Measurements from ENCODE around the gene BIRC2. TPM values are rescaled to one million over a fixed set of nuclear protein-coding genes. Genes with fewer than 3 reads are reported as not detected.

BIRC2 gene
- total and polyA plus RNA-seq, 2 of the 4 experiments (the other 2 are of a cell fraction): 48.0 to 204 TPM

DNA sequence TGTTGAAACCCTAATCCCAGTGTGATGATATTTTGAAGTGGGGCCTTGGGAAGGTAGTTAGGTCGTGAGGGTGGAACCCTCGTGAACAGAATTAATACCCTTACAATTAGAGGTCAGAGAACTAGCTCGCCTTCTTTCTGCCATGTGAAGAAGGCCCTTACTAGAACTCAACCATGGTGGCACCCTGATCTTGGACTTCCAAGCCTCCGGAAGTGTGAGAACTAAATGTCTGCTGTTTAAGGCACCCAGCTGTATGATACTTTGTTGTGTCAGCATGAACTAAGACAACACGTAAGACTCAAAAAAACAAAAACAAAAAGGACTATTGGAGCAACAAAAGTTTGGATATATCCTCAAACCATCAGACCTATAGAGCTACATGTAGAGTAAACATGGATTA lies 53.6 kb downstream of the BIRC2 start:
- Histone ChIP-seq H2AFZ (replicated peaks; ENCODE audit: low read length, poor library complexity) (no peak overlapping the region), H3K4me2 (ENCODE audit: low read depth, low read length) (no peak overlapping the region), H2AK5ac (ENCODE audit: low read depth, low read length) (no peak overlapping the region), H3K9me1 (ENCODE audit: insufficient read depth, low read length) (no peaks in the 10 kb centered on the region), H4K91ac (ENCODE audit: insufficient read depth, low read depth, low read length) (no peak overlapping the region), H2AK9ac (replicated peaks; ENCODE audit: low read depth, low read length, poor library complexity) (no peak overlapping the region), H2BK15ac (ENCODE audit: low read depth, low read length) (no peak overlapping the region), H3K36me3 (ENCODE audit: control insufficient read depth, insufficient read depth, low read length) (peaks cover 25% of the 10 kb centered on the region), H3K27ac (ENCODE audit: insufficient read depth, low read length) (no peak overlapping the region), H4K20me1 (ENCODE audit: insufficient read depth, low read length) (peaks cover 21% of the 10 kb centered on the region; the same call in 1 of the 2 replicates), H3K9me3 (ENCODE audit: control insufficient read depth, insufficient read depth, low read length) (no peaks in the 10 kb centered on the region), H2BK5ac (ENCODE audit: low read depth, low read length, poor library complexity, severe bottlenecking) (no peak overlapping the region), H3K14ac (replicated peaks; ENCODE audit: low read depth, low read length) (no peak overlapping the region), H3K27me3 (ENCODE audit: control insufficient read depth, insufficient read depth, low read length) (no peaks in the 10 kb centered on the region), H2BK20ac (ENCODE audit: low read depth, low read length) (no peak overlapping the region), H3K4me3 (ENCODE audit: insufficient read depth, low read depth, low read length) (no peak overlapping the region), H3K4me1 (ENCODE audit: control insufficient read depth, insufficient read depth, low read length) (peaks cover 2% of the 10 kb centered on the region), H3K79me1 (ENCODE audit: low read depth in 1 of 2, low read length in 2 of 2) (peaks cover 20 to 50% of the 10 kb centered on the region in 2 experiments), H2BK120ac (ENCODE audit: low read depth, low read length) (no peak overlapping the region), H3K23ac (ENCODE audit: low read depth, low read length) (no peak overlapping the region), H4K8ac (ENCODE audit: low read depth in 2 of 2, low read length in 2 of 2) (peak overlapping the region in 1 of 2 experiments; percentile 25; a peak in 1 of 4 replicates), H3K56ac (ENCODE audit: extremely low read depth, insufficient read depth, low read length) (no peak overlapping the region), H3K18ac (ENCODE audit: low read depth, low read length) (no peak overlapping the region), H3K4ac (ENCODE audit: low read depth, low read length) (no peak overlapping the region), H3K9ac (ENCODE audit: low read depth, low read length) (no peak overlapping the region), H4K5ac (ENCODE audit: low read depth, low read length) (no peak overlapping the region)
- ChIA-PET CTCF (interaction anchor here (1.2 kb wide), 1 partner anchor 10 kb away, joined by 3 read pairs; no protein-coding TSS in a partner anchor), POLR2A (ENCODE audit: unreplicated experiment) (no interaction called here)
- BruUV-seq (replicated peaks): no TSS peak
- no CpG with 5 or more reads among the region's 5 CpGs for WGBS, 2 experiments (ENCODE audit: extremely low coverage in 2 of 2, insufficient read length in 1 of 2)
- dilution Hi-C loops (cut with HindIII; ENCODE audit: low sequenced_read_pairs, unreplicated experiment): no loop called here
- ATAC-seq (ENCODE audit: low read depth): no peak
- intact Hi-C loops (cut with micrococcal nuclease): loop anchor here (10.0 kb wide), 1 partner anchor 46 kb away; no protein-coding TSS in a partner anchor
- DNase-seq: no peak
- in situ Hi-C loops (cut with MboI; ENCODE audit: low sequenced_read_pairs): no loop called here
- TF ChIP-seq BHLHE40 (IDR thresholded peaks at IDR 0.05; ENCODE audit: low read depth, low read length) (no peak), CHD1 (IDR thresholded peaks at IDR 0.05; ENCODE audit: low read depth, low read length) (no peak), CEBPB (IDR thresholded peaks at IDR 0.05; ENCODE audit: low read depth, low read length) (no peak), MXI1 (IDR thresholded peaks at IDR 0.05; ENCODE audit: borderline replicate concordance, low read depth, low read length) (no peak), MAZ (IDR thresholded peaks at IDR 0.05; ENCODE audit: borderline replicate concordance, low read depth, low read length) (no peak), NFE2L2 (IDR thresholded peaks at IDR 0.05; ENCODE audit: low read depth, low read length) (no peak), RFX5 (IDR thresholded peaks at IDR 0.05; ENCODE audit: low read depth, low read length) (no peak), POLR2A (IDR thresholded peaks at IDR 0.05; ENCODE audit: low read depth, low read length) (no peak), MAFK (IDR thresholded peaks at IDR 0.05; ENCODE audit: low read depth, low read length) (no peak), FOS (IDR thresholded peaks at IDR 0.05; ENCODE audit: low read depth, low read length) (no peak), RCOR1 (IDR thresholded peaks at IDR 0.05; ENCODE audit: insufficient replicate concordance, low read length) (no peak), SMC3 (IDR thresholded peaks at IDR 0.05; ENCODE audit: low read depth, low read length) (no peak), RAD21 (IDR thresholded peaks at IDR 0.05; ENCODE audit: low read length) (no peak)
- TF ChIP-seq, protein P1, sequence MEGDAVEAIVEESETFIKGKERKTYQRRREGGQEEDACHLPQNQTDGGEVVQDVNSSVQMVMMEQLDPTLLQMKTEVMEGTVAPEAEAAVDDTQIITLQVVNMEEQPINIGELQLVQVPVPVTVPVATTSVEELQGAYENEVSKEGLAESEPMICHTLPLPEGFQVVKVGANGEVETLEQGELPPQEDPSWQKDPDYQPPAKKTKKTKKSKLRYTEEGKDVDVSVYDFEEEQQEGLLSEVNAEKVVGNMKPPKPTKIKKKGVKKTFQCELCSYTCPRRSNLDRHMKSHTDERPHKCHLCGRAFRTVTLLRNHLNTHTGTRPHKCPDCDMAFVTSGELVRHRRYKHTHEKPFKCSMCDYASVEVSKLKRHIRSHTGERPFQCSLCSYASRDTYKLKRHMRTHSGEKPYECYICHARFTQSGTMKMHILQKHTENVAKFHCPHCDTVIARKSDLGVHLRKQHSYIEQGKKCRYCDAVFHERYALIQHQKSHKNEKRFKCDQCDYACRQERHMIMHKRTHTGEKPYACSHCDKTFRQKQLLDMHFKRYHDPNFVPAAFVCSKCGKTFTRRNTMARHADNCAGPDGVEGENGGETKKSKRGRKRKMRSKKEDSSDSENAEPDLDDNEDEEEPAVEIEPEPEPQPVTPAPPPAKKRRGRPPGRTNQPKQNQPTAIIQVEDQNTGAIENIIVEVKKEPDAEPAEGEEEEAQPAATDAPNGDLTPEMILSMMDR (conservative IDR thresholded peaks at IDR 0.05; ENCODE audit: low read depth, low read length): no peak
- TF ChIP-seq, protein P2, sequence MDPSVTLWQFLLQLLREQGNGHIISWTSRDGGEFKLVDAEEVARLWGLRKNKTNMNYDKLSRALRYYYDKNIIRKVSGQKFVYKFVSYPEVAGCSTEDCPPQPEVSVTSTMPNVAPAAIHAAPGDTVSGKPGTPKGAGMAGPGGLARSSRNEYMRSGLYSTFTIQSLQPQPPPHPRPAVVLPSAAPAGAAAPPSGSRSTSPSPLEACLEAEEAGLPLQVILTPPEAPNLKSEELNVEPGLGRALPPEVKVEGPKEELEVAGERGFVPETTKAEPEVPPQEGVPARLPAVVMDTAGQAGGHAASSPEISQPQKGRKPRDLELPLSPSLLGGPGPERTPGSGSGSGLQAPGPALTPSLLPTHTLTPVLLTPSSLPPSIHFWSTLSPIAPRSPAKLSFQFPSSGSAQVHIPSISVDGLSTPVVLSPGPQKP (IDR thresholded peaks at IDR 0.05; ENCODE audit: borderline replicate concordance, low read depth, low read length): no peak
- TF ChIP-seq, protein P3, sequence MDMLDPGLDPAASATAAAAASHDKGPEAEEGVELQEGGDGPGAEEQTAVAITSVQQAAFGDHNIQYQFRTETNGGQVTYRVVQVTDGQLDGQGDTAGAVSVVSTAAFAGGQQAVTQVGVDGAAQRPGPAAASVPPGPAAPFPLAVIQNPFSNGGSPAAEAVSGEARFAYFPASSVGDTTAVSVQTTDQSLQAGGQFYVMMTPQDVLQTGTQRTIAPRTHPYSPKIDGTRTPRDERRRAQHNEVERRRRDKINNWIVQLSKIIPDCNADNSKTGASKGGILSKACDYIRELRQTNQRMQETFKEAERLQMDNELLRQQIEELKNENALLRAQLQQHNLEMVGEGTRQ (IDR thresholded peaks at IDR 0.05; ENCODE audit: low read depth, low read length): no peak
